ENCODE data around the gene ADAM30. TPM values are rescaled to one million over a fixed set of nuclear protein-coding genes. Genes with fewer than 3 reads are reported as not detected.

ADAM30 gene
- polyA plus RNA-seq, 6 donors from 2014 or later, result not detected

- no peak overlapping the region for H3K27ac Mint-ChIP-seq
- H3K9me3 Mint-ChIP-seq, result no peaks in the 10 kb centered on the region
- H3K36me3 Mint-ChIP-seq, result peaks cover 72 to 73% of the 10 kb centered on the region in 2 donors
- ATAC-seq (ENCODE audit: low read depth in 2 of 2) (no peak), DNase-seq (no peak)
- peaks cover 0 to 6% (median 4%) of the 10 kb centered on the region in 3 donors for H3K4me1 Mint-ChIP-seq
- H3K27me3 Mint-ChIP-seq, result no peaks in the 10 kb centered on the region
- H3K4me3 Mint-ChIP-seq, result no peak overlapping the region
Observed at GRCh38 chr1:119919241-119919640, 22.9 kb upstream of the ADAM30 start.

GRCh38 chr1:119918301-119918700 lies 22.0 kb upstream of the ADAM30 start:
- Mint-ChIP-seq H3K4me1 (peaks cover 0 to 6% (median 4%) of the 10 kb centered on the region in 3 donors), H3K27me3 (no peaks in the 10 kb centered on the region), H3K9me3 (no peaks in the 10 kb centered on the region), H3K4me3 (no peak overlapping the region), H3K27ac (peak overlapping the region in 2 of 6 donors; percentile 5 to 7), H3K36me3 (peaks cover 75% of the 10 kb centered on the region in 2 donors)
- DNase-seq (no peak), ATAC-seq (ENCODE audit: low read depth in 2 of 2) (no peak)

DNA sequence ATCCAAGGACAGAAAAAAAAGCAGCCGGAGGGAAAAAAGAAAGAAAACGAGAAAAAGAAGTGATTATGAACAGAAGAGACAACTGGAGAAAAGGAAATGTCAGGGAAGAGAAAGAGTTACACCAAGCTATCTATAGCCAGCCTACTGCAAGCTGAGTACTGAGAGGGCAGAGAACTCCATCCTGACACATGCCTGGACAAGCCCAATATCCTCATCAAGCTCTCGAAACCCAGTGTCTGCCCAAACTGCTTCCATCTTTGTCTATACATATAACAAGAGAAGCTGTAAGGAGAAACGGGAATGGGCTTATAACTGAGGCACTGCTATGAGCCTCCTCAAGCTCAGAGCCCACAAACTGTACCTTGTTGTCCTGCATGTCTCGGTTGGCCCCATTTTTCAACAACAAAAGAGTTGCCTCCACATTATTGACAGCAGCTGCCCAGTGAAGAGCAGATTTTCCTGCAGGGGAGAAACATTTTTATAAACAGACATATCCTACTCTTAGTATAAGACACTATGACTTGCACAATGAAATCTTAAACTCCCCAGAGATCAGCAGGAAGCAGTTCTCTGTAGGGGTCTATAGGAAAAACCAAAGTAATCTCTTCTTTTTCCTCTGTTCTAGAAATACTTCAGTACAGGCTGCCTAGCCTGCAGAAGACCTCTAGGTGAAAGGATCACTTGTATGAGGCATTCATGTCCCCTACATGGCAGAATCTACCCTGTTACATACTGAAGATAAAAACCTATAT lies 21.2 kb upstream of the ADAM30 start:
- H3K36me3 Mint-ChIP-seq, result peaks cover 66 to 72% of the 10 kb centered on the region in 2 donors
- no peak overlapping the region for H3K4me3 Mint-ChIP-seq

GRCh38 chr1:119915517-119915916 lies 19.2 kb upstream of the ADAM30 start:
- Mint-ChIP-seq H3K4me3 (no peak overlapping the region), H3K27me3 (no peaks in the 10 kb centered on the region), H3K4me1 (peaks cover 0 to 4% (median 3%) of the 10 kb centered on the region in 3 donors), H3K9me3 (no peaks in the 10 kb centered on the region), H3K36me3 (peaks cover 55 to 57% of the 10 kb centered on the region in 2 donors), H3K27ac (peak overlapping the region in 1 of 6 donors; percentile 80)
- no peak for DNase-seq
- ATAC-seq (ENCODE audit: low read depth in 2 of 2), result no peak

More for the DNA sequence above, 21.2 kb upstream of the ADAM30 start:
- Mint-ChIP-seq H3K27me3 (no peaks in the 10 kb centered on the region), H3K4me1 (peaks cover 0 to 10% (median 4%) of the 10 kb centered on the region in 3 donors), H3K27ac (peak overlapping the region in 3 of 6 donors; percentile 11 to 67 (median 64)), H3K9me3 (no peaks in the 10 kb centered on the region)
- ATAC-seq (ENCODE audit: low read depth in 2 of 2) (no peak), DNase-seq (no peak)

GRCh38 chr1:119914071-119914470 lies 17.8 kb upstream of the ADAM30 start:
- H3K36me3 Mint-ChIP-seq, result peaks cover 46 to 50% of the 10 kb centered on the region in 2 donors
- H3K4me3 Mint-ChIP-seq, result no peak overlapping the region
- ATAC-seq (ENCODE audit: low read depth in 2 of 2) (no peak), DNase-seq (no peak)
- H3K4me1 Mint-ChIP-seq, result peaks cover 0 to 4% (median 0%) of the 10 kb centered on the region in 3 donors
- H3K27ac Mint-ChIP-seq, result peak overlapping the region in 1 of 6 donors; percentile 75
- no peaks in the 10 kb centered on the region for H3K27me3 Mint-ChIP-seq
- no peaks in the 10 kb centered on the region for H3K9me3 Mint-ChIP-seq

GRCh38 chr1:119912963-119913362 lies 16.6 kb upstream of the ADAM30 start:
- Mint-ChIP-seq H3K4me3 (no peak overlapping the region), H3K9me3 (no peaks in the 10 kb centered on the region)
- no peak for ATAC-seq (ENCODE audit: low read depth in 2 of 2)

DNA sequence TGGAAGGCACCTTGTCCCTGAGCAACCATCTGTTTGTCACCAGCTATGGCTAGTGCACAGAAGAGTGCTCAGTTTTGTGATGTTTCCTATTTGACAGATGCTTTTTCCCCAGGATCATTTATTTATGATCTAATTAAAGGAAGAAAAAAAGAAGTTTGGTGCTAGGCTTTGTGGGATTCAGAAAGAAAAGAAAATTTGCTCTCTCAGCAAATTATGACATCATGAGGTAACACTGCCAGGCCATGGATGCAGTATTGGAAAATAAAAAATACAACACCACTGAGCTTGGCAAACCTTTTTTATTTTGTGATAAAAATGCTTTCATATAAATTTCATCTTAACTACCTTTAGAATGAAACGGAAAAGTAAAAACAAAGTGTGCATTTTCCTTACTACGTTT lies 15.5 kb upstream of the ADAM30 start:
- Mint-ChIP-seq H3K9me3 (peaks cover 0 to 1% (median 0%) of the 10 kb centered on the region in 7 donors), H3K4me1 (peaks cover 0 to 4% (median 0%) of the 10 kb centered on the region in 3 donors), H3K27ac (no peak overlapping the region), H3K36me3 (peaks cover 28 to 32% of the 10 kb centered on the region in 2 donors), H3K27me3 (no peaks in the 10 kb centered on the region), H3K4me3 (no peak overlapping the region)
- DNase-seq, result no peak
- no peak for ATAC-seq (ENCODE audit: low read depth in 2 of 2)

More at GRCh38 chr1:119912963-119913362, 16.6 kb upstream of the ADAM30 start:
- H3K27me3 Mint-ChIP-seq, result no peaks in the 10 kb centered on the region
- H3K4me1 Mint-ChIP-seq, result peaks cover 0 to 4% (median 0%) of the 10 kb centered on the region in 3 donors
- peaks cover 35 to 41% of the 10 kb centered on the region in 2 donors for H3K36me3 Mint-ChIP-seq
- H3K27ac Mint-ChIP-seq, result no peak overlapping the region
- DNase-seq, result no peak

DNA sequence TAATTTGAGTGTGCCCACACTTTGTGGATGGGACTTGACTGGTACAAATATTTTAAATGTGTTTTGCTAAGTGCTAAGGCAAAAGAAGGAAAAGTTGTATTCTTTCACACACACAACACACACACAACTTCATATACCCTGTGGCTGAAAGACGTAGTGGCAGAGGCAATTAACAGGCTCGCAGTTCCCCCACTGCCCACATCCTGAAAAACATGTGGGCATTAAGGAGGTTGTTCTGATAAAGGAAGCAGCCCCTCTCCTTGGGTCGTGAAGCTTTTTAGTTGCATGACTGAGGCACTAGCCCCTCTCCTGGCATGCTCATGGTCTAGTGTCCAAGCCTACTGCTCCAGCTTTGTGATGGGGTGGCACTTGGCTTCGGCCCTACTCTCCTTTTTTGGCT lies 14.3 kb upstream of the ADAM30 start:
- no peak overlapping the region for H3K4me3 Mint-ChIP-seq
- H3K27me3 Mint-ChIP-seq, result peaks cover 0 to 5% (median 0%) of the 10 kb centered on the region in 3 donors
- H3K9me3 Mint-ChIP-seq, result peaks cover 3 to 8% (median 4%) of the 10 kb centered on the region in 7 donors
- H3K27ac Mint-ChIP-seq, result peak overlapping the region in 2 of 6 donors; percentile 29 to 72
- ATAC-seq (ENCODE audit: low read depth in 2 of 2), result no peak
- DNase-seq, result no peak
- H3K4me1 Mint-ChIP-seq, result peaks cover 0 to 4% (median 0%) of the 10 kb centered on the region in 3 donors
- H3K36me3 Mint-ChIP-seq, result peaks cover 20 to 21% of the 10 kb centered on the region in 2 donors

GRCh38 chr1:119909890-119910596 lies 13.7 kb upstream of the ADAM30 start:
- no peak overlapping the region for H3K4me3 Mint-ChIP-seq

GRCh38 chr1:119908661-119909060 lies 12.3 kb upstream of the ADAM30 start:
- Mint-ChIP-seq H3K27ac (no peak overlapping the region), H3K27me3 (peaks cover 0 to 14% (median 8%) of the 10 kb centered on the region in 3 donors), H3K4me1 (peaks cover 0 to 4% (median 0%) of the 10 kb centered on the region in 3 donors), H3K4me3 (no peak overlapping the region), H3K36me3 (peaks cover 7 to 12% of the 10 kb centered on the region in 2 donors), H3K9me3 (peaks cover 4 to 24% (median 14%) of the 10 kb centered on the region in 7 donors)
- DNase-seq (no peak), ATAC-seq (ENCODE audit: low read depth in 2 of 2) (no peak)

More at GRCh38 chr1:119909890-119910596, 13.7 kb upstream of the ADAM30 start:
- Mint-ChIP-seq H3K4me1 (peaks cover 0 to 4% (median 0%) of the 10 kb centered on the region in 3 donors), H3K27me3 (peaks cover 0 to 5% (median 2%) of the 10 kb centered on the region in 3 donors), H3K9me3 (peaks cover 4 to 14% (median 8%) of the 10 kb centered on the region in 7 donors), H3K27ac (peak overlapping the region in 3 of 6 donors; percentile 29 to 47 (median 36)), H3K36me3 (peaks cover 15 to 17% of the 10 kb centered on the region in 2 donors)
- ATAC-seq (ENCODE audit: low read depth in 2 of 2) (no peak), DNase-seq (no peak)

DNA sequence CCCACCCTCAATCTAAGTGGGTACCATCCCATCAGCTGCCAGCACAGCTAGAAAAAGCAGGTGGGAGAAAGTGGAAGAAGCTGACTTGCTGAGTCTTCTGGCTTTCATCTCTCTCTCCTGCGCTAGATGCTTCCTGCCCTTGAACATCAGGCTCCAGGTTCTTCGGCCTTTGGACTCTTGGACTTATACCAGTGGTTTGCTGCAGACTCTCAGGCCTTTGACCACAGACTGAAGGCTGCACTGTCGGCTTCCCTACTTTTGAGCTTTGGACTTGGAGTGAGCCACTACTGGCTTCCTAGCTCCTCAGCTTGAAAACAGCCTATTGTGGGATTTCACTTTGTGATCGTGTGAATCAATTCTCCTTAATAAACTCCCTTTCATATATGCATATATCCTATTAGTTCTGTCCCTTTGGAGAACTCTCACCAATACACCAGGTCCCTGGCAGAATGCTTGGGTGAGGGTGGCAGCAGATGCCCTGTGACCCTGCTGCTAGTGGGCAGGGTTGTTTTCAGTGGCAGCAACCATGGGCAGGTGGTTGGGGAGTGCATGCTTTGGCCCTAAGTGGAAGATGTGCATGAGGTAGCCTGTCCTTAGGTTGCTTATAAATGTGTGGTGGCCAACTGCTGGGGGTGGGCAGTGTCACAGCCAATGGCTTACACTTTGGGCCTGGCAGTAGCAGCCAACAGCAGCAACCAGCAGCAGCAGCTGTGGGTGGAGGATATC lies 10.8 kb upstream of the ADAM30 start:
- H3K27ac Mint-ChIP-seq, result peak overlapping the region in 1 of 6 donors; percentile 71
- ATAC-seq (ENCODE audit: low read depth in 2 of 2) (no peak), DNase-seq (no peak)
- peaks cover 0 to 12% of the 10 kb centered on the region in 2 donors for H3K36me3 Mint-ChIP-seq
- H3K27me3 Mint-ChIP-seq, result peaks cover 5 to 21% (median 11%) of the 10 kb centered on the region in 3 donors
- H3K4me3 Mint-ChIP-seq, result no peak overlapping the region
- no peaks in the 10 kb centered on the region for H3K4me1 Mint-ChIP-seq
- peaks cover 4 to 27% (median 16%) of the 10 kb centered on the region in 7 donors for H3K9me3 Mint-ChIP-seq

- H3K4me1 Mint-ChIP-seq, result no peaks in the 10 kb centered on the region
- peaks cover 0 to 12% of the 10 kb centered on the region in 2 donors for H3K36me3 Mint-ChIP-seq
- DNase-seq (no peak), ATAC-seq (ENCODE audit: low read depth in 2 of 2) (no peak)
- no peak overlapping the region for H3K4me3 Mint-ChIP-seq
- no peak overlapping the region for H3K27ac Mint-ChIP-seq
- H3K9me3 Mint-ChIP-seq, result peaks cover 4 to 27% (median 16%) of the 10 kb centered on the region in 7 donors
- peaks cover 8 to 26% (median 12%) of the 10 kb centered on the region in 3 donors for H3K27me3 Mint-ChIP-seq
Observed at GRCh38 chr1:119903443-119903835, 7.1 kb upstream of the ADAM30 start.
